Tibial nerve (tissue), 3 donors: ENCODE results near the gene MPPED1.

Experiments
- POLR2A ChIP-seq, 2 donors: fragments of 450-650 bp; IDR thresholded peaks; one replicate each; pipeline ENCODE4 v1.6.1; 2017; ENCODE audit warnings: antibody characterized with exemption in 2 of 2, mild to moderate bottlenecking in 2 of 2, moderate library complexity in 2 of 2
- TF ChIP-seq, protein P1 (sequence below), 5 experiments: fragments of 200-600 bp in 3 of 5; fragments of 450-650 bp in 2 of 5; sonication (generic) in 3 of 5; IDR thresholded peaks; one replicate each; pipeline ENCODE4 v1.5.1; 2016 to 2019; ENCODE audit warnings: antibody characterized with exemption in 5 of 5, mild to moderate bottlenecking in 3 of 5, moderate library complexity in 2 of 5

DNA sequence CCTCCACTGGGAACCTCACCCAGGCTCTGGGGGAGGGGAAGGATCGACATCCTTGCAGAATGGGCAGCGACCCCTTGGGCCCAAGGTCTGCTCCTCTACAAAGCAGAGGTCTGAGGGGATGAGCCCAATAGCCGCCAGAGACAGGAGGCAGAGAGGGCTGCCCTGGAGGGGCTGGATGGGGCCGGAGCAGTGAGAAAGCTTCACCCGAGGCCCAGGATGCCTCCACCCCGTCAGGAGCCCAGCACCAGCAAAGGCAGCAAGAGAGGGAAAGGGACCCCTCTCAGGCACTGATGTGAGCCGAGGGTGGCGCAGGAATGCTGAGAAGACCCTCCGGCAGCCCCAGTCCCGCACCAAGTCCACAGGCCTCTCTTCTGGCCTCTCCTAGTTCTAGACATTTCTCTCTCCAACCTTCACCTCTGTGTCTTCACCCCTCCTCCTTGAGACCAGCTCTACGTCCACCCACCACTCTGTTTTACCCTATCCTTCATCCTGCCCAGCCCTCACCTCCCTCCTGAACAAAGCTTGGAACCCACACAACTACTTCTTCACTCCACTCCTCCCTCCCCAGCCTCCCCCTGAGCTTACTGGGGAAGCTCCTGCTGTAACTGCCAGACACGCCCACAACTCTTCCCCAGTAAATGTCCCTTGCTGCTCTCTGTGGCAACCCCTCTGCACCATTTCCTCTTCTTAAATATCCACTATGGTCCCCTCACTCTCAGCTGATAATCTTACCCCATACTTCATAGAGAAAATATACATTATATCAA is 131.9 kb downstream of the MPPED1 start:
- TF ChIP-seq, protein P1, sequence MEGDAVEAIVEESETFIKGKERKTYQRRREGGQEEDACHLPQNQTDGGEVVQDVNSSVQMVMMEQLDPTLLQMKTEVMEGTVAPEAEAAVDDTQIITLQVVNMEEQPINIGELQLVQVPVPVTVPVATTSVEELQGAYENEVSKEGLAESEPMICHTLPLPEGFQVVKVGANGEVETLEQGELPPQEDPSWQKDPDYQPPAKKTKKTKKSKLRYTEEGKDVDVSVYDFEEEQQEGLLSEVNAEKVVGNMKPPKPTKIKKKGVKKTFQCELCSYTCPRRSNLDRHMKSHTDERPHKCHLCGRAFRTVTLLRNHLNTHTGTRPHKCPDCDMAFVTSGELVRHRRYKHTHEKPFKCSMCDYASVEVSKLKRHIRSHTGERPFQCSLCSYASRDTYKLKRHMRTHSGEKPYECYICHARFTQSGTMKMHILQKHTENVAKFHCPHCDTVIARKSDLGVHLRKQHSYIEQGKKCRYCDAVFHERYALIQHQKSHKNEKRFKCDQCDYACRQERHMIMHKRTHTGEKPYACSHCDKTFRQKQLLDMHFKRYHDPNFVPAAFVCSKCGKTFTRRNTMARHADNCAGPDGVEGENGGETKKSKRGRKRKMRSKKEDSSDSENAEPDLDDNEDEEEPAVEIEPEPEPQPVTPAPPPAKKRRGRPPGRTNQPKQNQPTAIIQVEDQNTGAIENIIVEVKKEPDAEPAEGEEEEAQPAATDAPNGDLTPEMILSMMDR (IDR thresholded peaks at IDR 0.05) = no peak
- no peak for TF ChIP-seq POLR2A (IDR thresholded peaks at IDR 0.05)
